Right lobe of liver (tissue), 6 donors: ENCODE results near the gene MTERF1. TPM values are rescaled to one million over a fixed set of nuclear protein-coding genes. Genes with fewer than 3 reads are reported as not detected.
A peak's percentile ranks its signal among the peaks of the same experiment; 100 is the strongest.

ENCODE experiments used
- ATAC-seq, 4 donors: fragments of 200-7000 bp; cut with Tn5 transposase; one replicate each; pipeline ENCODE4 v1.9.1; 2020; ENCODE audit warnings: mild to moderate bottlenecking in 4 of 4, moderate library complexity in 4 of 4
- DNase-seq, 3 donors: peaks; one replicate each; pipeline ENCODE4 v3.0.0-alpha.2; 2020
- H3K27ac ChIP-seq, 3 donors: fragments of 200-600 bp; one replicate each; pipeline ENCODE4 v1.8.0; 2022
- H3K27me3 ChIP-seq, 2 donors: fragments of 200-600 bp; one replicate each; pipeline ENCODE4 v1.8.0; 2022
- H3K36me3 ChIP-seq, 4 donors: fragments of 200-600 bp; sonication (generic) in 1 of 4; one replicate each; pipeline versions ENCODE4 v1.5.1 to v1.8.0; 2017 to 2022; ENCODE audit warnings: control low read depth in 1 of 4
- H3K4me1 ChIP-seq, 4 donors: fragments of 200-600 bp; sonication (generic) in 1 of 4; one replicate each; pipeline versions ENCODE4 v1.5.1 to v1.8.0; 2017 to 2022; ENCODE audit warnings: control low read depth in 1 of 4
- H3K4me3 ChIP-seq, 3 donors: fragments of 200-600 bp; one replicate each; pipeline ENCODE4 v1.8.0; 2022
- H3K9me3 ChIP-seq, 4 donors: fragments of 200-600 bp; sonication (generic) in 1 of 4; one replicate each; pipeline versions ENCODE4 v1.5.1 to v1.8.0; 2017 to 2022; ENCODE audit warnings: control low read depth in 1 of 4
- POLR2A ChIP-seq: fragments of 450-650 bp; IDR thresholded peaks from one replicate; pipeline ENCODE4 v1.6.1; 2017; ENCODE audit warnings: antibody characterized with exemption, mild to moderate bottlenecking
- WGBS: methylation state at CpG from one replicate; pipeline ENCODE4 v1.1.6; 2018; ENCODE audit warnings: low coverage, low lambda C conversion rate; ENCODE audit not compliant: insufficient coverage; ENCODE audit errors: missing lambda C conversion rate; 5-methylcytosine and 5-hydroxymethylcytosine counted together
- intact Hi-C, 2 donors: fragments of 100-400 bp; cut with DNase I; formaldehyde crosslinking; loops; one replicate each; pipeline versions ENCODE4 v1.11.2 to v1.14.1; 2022
- total RNA-seq, 6 experiments: library from RNA; depleted of rRNA in 2 of 6; stranded (reverse); fragments of >200 nt in 2 of 6; fragmentation: NEBNext Ultra II Directional in 3 of 6; extraction: Animal tissue kit (Norgen Biotek cat#: 25700) in 3 of 6; gene quantifications; one replicate each; pipeline versions ENCODE4 v1.1.0 to v1.2.4, GENCODE V29; 2016 to 2023
- TF ChIP-seq, protein P1 (sequence below), 4 donors: fragments of 200-600 bp in 3 of 4; fragments of 450-650 bp in 1 of 4; IDR thresholded peaks; one replicate each; pipeline versions ENCODE4 v1.5.1 to v1.8.0; 2016 to 2022; ENCODE audit warnings: antibody characterized with exemption in 4 of 4, mild to moderate bottlenecking in 2 of 4
- donor health status: DM: no; HTN: yes; CAD: no.
- donor health status: DM: no; HTN: no; CAD: no.
- donor health status: DM: no; HTN: no; CAD: no.
- donor health status: DM: no; HTN: yes; CAD: no.
- donor health status: DM: no; HTN: yes; CAD: no.

The MTERF1 gene
- total RNA-seq, 6 experiments from 2014 or later: 4.9 to 9.9 (median 7.7) TPM

DNA sequence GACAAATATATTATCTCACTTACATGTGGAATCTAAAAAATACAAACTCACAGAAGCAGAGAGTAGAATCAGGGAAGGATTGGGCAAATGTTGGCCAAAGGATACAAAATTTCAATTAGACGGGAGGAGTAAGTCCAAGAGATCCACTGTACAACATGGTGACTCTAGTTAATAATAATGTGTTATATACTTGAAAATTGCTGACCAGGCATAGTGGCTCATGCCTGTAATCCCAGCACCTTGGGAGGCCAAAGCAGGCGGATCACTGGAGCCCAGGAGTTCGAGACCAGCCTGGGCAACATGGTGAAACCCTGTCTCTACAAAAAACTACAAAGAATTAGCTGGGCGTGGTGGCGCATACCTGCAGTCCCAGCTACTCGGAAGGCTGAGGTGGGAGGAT lies 16.4 kb downstream of the MTERF1 start:
- Histone ChIP-seq H3K36me3 (no peaks in the 10 kb centered on the region), H3K27me3 (no peaks in the 10 kb centered on the region), H3K4me3 (no peak overlapping the region), H3K9me3 (no peaks in the 10 kb centered on the region), H3K4me1 (no peaks in the 10 kb centered on the region), H3K27ac (no peak overlapping the region)
- intact Hi-C loops: no loop called here
- DNase-seq (no peak), ATAC-seq (no peak)
- TF ChIP-seq, protein P1, sequence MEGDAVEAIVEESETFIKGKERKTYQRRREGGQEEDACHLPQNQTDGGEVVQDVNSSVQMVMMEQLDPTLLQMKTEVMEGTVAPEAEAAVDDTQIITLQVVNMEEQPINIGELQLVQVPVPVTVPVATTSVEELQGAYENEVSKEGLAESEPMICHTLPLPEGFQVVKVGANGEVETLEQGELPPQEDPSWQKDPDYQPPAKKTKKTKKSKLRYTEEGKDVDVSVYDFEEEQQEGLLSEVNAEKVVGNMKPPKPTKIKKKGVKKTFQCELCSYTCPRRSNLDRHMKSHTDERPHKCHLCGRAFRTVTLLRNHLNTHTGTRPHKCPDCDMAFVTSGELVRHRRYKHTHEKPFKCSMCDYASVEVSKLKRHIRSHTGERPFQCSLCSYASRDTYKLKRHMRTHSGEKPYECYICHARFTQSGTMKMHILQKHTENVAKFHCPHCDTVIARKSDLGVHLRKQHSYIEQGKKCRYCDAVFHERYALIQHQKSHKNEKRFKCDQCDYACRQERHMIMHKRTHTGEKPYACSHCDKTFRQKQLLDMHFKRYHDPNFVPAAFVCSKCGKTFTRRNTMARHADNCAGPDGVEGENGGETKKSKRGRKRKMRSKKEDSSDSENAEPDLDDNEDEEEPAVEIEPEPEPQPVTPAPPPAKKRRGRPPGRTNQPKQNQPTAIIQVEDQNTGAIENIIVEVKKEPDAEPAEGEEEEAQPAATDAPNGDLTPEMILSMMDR (IDR thresholded peaks at IDR 0.05): no peak
- TF ChIP-seq POLR2A: no peak
- WGBS: 100% methylated on average over 4 of the region's 6 CpGs

DNA sequence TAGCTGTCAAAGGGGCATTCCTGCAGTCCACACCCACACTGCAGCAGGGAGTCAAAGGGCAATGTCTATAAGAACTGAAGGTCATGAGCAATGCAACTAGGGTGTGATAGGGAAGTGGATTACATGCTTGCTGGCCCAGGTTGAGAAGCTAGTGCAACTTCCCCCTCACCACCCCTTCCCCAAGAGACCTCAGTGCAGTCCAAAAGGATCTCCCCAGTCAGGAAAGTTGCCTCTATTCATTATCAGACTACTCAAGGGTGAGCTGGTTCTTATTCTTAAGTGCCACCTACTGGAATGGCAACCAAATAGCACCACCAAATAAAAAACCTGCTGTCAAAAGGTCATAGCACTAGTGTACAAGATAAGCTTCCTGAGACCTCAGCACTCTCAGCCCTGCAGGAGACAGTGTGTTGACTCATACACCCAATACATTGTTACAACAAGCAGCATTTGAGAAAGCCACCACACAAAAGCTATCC lies 28.2 kb downstream of the MTERF1 start:
- Histone ChIP-seq H3K36me3 (no peaks in the 10 kb centered on the region), H3K4me1 (no peaks in the 10 kb centered on the region), H3K27ac (no peak overlapping the region), H3K4me3 (no peak overlapping the region), H3K9me3 (no peaks in the 10 kb centered on the region), H3K27me3 (no peaks in the 10 kb centered on the region)
- TF ChIP-seq, protein P1 (IDR thresholded peaks at IDR 0.05): no peak
- TF ChIP-seq POLR2A: no peak
- ATAC-seq: peak in 2 of 4 donors; percentile 52 to 59
- intact Hi-C loops: no loop called here
- no peak for DNase-seq

DNA sequence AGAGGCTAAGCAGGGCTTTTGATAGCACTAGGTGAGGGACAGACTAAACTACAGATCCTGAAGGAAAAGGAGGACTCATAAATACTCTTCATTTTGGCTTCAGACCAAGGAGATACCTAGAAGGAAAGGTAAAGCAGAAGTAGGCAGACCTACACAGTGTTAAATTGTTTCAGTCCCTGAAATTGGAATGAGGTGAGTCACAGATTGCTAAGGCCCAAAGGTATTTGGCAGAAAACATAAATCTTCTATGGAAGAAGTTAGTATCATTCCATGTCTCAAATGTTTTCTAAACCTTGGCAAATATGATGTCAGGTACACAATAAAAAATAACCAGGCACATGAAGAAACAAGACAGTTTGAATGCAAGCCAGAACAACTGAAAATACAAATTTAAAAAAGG lies 30.0 kb downstream of the MTERF1 start:
- ATAC-seq (no peak), DNase-seq (no peak)
- no peak overlapping the region for H3K4me3 ChIP-seq
- no peaks in the 10 kb centered on the region for H3K4me1 ChIP-seq
- intact Hi-C loops: no loop called here
- no peaks in the 10 kb centered on the region for H3K9me3 ChIP-seq
- H3K36me3 ChIP-seq: no peaks in the 10 kb centered on the region
- no peaks in the 10 kb centered on the region for H3K27me3 ChIP-seq
- TF ChIP-seq, protein P1 (IDR thresholded peaks at IDR 0.05): no peak
- TF ChIP-seq POLR2A: no peak
- no peak overlapping the region for H3K27ac ChIP-seq

DNA sequence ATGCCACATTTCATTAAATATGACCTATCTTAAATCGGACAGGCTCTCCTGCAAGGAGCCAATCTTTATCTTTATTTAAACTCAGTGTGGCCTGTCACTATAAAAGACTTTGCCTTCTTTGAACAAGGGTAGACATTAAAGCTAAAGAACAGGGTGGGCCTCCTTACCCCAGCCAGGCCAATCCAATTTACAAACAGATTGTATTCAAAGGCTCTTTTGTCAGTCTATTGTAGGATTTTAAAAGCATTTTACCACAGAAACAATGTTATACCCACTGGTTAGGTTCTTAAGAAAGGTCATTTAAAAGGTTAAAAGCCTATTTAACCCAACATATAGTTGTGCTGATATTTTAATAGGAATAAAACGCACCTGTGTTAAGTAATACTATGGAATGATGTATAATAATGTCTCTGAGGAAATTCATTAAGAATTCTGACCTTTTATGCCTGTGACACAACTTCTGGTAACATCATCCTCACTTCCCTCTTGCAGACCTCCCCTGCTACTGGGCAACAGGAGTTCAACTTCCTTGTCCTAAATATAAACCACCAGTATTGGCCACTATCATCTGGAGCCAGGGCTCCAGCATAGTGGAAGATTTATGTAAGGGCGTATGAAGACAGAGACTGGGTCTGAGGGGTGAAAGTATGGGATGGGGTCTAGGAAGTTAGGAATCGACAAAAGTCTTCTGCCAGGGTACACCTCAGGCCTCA lies 32.5 kb downstream of the MTERF1 start:
- WGBS: 67% methylated on average over 3 of the region's 4 CpGs
- Histone ChIP-seq H3K36me3 (no peaks in the 10 kb centered on the region), H3K4me1 (no peaks in the 10 kb centered on the region), H3K27me3 (no peaks in the 10 kb centered on the region), H3K27ac (no peak overlapping the region), H3K4me3 (no peak overlapping the region), H3K9me3 (no peaks in the 10 kb centered on the region)
- no peak for TF ChIP-seq POLR2A
- TF ChIP-seq, protein P1 (IDR thresholded peaks at IDR 0.05): no peak
- ATAC-seq (peak; percentile 23 to 62 (median 55)), DNase-seq (no peak)
- intact Hi-C loops: no loop called here

DNA sequence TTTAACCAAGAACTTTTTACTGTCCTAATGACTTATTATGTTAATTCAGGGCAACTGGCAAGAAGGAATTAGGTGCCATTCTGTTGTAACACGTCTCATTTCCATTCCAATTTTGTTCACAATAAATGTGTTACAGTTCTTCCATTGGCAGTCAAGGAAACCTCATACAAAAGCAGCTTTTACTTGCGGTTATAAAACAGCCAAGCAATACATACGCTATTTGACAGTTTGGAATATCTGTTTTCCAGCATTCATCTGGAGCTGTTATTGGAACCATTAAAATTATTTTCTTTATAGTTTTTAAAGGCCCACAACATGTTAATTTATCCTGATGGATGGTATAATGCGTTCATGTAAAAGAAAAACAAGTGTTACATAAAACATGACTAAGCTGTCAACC lies 33.3 kb downstream of the MTERF1 start:
- DNase-seq: no peak
- intact Hi-C loops: no loop called here
- Histone ChIP-seq H3K4me3 (no peak overlapping the region), H3K4me1 (no peaks in the 10 kb centered on the region), H3K36me3 (no peaks in the 10 kb centered on the region), H3K9me3 (no peaks in the 10 kb centered on the region), H3K27ac (no peak overlapping the region), H3K27me3 (no peaks in the 10 kb centered on the region)
- no peak for ATAC-seq
- TF ChIP-seq, protein P1 (IDR thresholded peaks at IDR 0.05): no peak
- no peak for TF ChIP-seq POLR2A
- WGBS: 87% methylated on average over 4 of the region's 4 CpGs
